Activated CD4-positive, alpha-beta T cell treated with anti-CD3 and anti-CD28 coated beads, Interleukin-2, amount 10 ng/mL, durations not matched to agents 7 days and 5 days (primary cell): ENCODE measurements around the gene MELK. TPM values are rescaled to one million over a fixed set of nuclear protein-coding genes. Genes with fewer than 3 reads are reported as not detected.

Experiments used
- total RNA-seq, 2 experiments: library from RNA; stranded (reverse); gene quantifications; one replicate each; pipeline ENCODE4 v1.2.3, GENCODE V29; 2021

MELK gene
- total RNA-seq, 2 experiments from 2014 or later: 66.0 to 74.5 TPM

Other genes starting within 250 kb of the MELK start
- 10 to 100 TPM; 37.6 to 45.1 TPM for gene RNF38, start 172.6 kb upstream of the MELK start, total RNA-seq